ENCODE data around the gene GBX1. TPM values are rescaled to one million over a fixed set of nuclear protein-coding genes. Genes with fewer than 3 reads are reported as not detected.

GBX1 gene
- total and polyA plus RNA-seq, 2 of the 4 experiments (the other 2 are of a cell fraction) = not detected

GRCh38 chr7:151131592-151132293, 35.8 kb downstream of the GBX1 start:
- no peaks in the 10 kb centered on the region for H3K27me3 ChIP-seq (ENCODE audit: control insufficient read depth, insufficient read depth, low read length)
- no peak overlapping the region for H3K4me3 ChIP-seq (ENCODE audit: insufficient read depth, low read depth, low read length)
- no peaks in the 10 kb centered on the region; the same call in 1 of the 2 replicates for H3K9me1 ChIP-seq (ENCODE audit: insufficient read depth, low read length)
- no peak overlapping the region for H3K18ac ChIP-seq (ENCODE audit: low read depth, low read length)
- dilution Hi-C loops (cut with HindIII; ENCODE audit: low sequenced_read_pairs, unreplicated experiment) (no loop called here), in situ Hi-C loops (cut with MboI; ENCODE audit: low sequenced_read_pairs) (no loop called here), intact Hi-C loops (cut with micrococcal nuclease) (no loop called here)
- H2BK20ac ChIP-seq (ENCODE audit: low read depth, low read length) = no peak overlapping the region
- ChIA-PET POLR2A (ENCODE audit: unreplicated experiment) (no interaction called here), CTCF (no interaction called here)
- H2AFZ ChIP-seq (replicated peaks; ENCODE audit: low read length, poor library complexity) = no peak overlapping the region
- peaks cover 83% of the 10 kb centered on the region for H3K36me3 ChIP-seq (ENCODE audit: control insufficient read depth, insufficient read depth, low read length)
- H3K56ac ChIP-seq (ENCODE audit: extremely low read depth, insufficient read depth, low read length) = no peak overlapping the region
- TF ChIP-seq BHLHE40 (IDR thresholded peaks at IDR 0.05; ENCODE audit: low read depth, low read length) = no peak
- no peak for TF ChIP-seq MAFK (IDR thresholded peaks at IDR 0.05; ENCODE audit: low read depth, low read length)
- no peak for TF ChIP-seq CEBPB (IDR thresholded peaks at IDR 0.05; ENCODE audit: low read depth, low read length)
- TF ChIP-seq CTCF (conservative IDR thresholded peaks at IDR 0.05; ENCODE audit: low read depth, low read length) = no peak
- TF ChIP-seq, protein P1, sequence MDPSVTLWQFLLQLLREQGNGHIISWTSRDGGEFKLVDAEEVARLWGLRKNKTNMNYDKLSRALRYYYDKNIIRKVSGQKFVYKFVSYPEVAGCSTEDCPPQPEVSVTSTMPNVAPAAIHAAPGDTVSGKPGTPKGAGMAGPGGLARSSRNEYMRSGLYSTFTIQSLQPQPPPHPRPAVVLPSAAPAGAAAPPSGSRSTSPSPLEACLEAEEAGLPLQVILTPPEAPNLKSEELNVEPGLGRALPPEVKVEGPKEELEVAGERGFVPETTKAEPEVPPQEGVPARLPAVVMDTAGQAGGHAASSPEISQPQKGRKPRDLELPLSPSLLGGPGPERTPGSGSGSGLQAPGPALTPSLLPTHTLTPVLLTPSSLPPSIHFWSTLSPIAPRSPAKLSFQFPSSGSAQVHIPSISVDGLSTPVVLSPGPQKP (IDR thresholded peaks at IDR 0.05; ENCODE audit: borderline replicate concordance, low read depth, low read length) = no peak
- no peak for TF ChIP-seq RFX5 (IDR thresholded peaks at IDR 0.05; ENCODE audit: low read depth, low read length)
- no peak for TF ChIP-seq NFE2L2 (IDR thresholded peaks at IDR 0.05; ENCODE audit: low read depth, low read length)
- TF ChIP-seq RAD21 (IDR thresholded peaks at IDR 0.05; ENCODE audit: low read length) = no peak
- no peak for TF ChIP-seq POLR2A (IDR thresholded peaks at IDR 0.05; ENCODE audit: low read depth, low read length)
- no peak for TF ChIP-seq FOS (IDR thresholded peaks at IDR 0.05; ENCODE audit: low read depth, low read length)
- TF ChIP-seq MAZ (IDR thresholded peaks at IDR 0.05; ENCODE audit: borderline replicate concordance, low read depth, low read length) = no peak
- TF ChIP-seq RCOR1 (IDR thresholded peaks at IDR 0.05; ENCODE audit: insufficient replicate concordance, low read length) = no peak
- no peak for TF ChIP-seq CHD1 (IDR thresholded peaks at IDR 0.05; ENCODE audit: low read depth, low read length)
- no peak for TF ChIP-seq USF2 (IDR thresholded peaks at IDR 0.05; ENCODE audit: low read depth, low read length)
- no peak for TF ChIP-seq SMC3 (IDR thresholded peaks at IDR 0.05; ENCODE audit: low read depth, low read length)
- no peak for TF ChIP-seq MXI1 (IDR thresholded peaks at IDR 0.05; ENCODE audit: borderline replicate concordance, low read depth, low read length)
- ATAC-seq (ENCODE audit: low read depth) (no peak), DNase-seq (no peak)
- H3K14ac ChIP-seq (replicated peaks; ENCODE audit: low read depth, low read length) = no peak overlapping the region
- H2AK9ac ChIP-seq (replicated peaks; ENCODE audit: low read depth, low read length, poor library complexity) = no peak overlapping the region
- H4K5ac ChIP-seq (ENCODE audit: low read depth, low read length) = no peak overlapping the region
- H2BK120ac ChIP-seq (ENCODE audit: low read depth, low read length) = no peak overlapping the region
- no peak overlapping the region for H3K4ac ChIP-seq (ENCODE audit: low read depth, low read length)
- no peak overlapping the region for H4K91ac ChIP-seq (ENCODE audit: insufficient read depth, low read depth, low read length)
- no peaks in the 10 kb centered on the region for H3K4me1 ChIP-seq (ENCODE audit: control insufficient read depth, insufficient read depth, low read length)
- no peak overlapping the region for H2BK15ac ChIP-seq (ENCODE audit: low read depth, low read length)
- no peak overlapping the region for H3K9ac ChIP-seq (ENCODE audit: low read depth, low read length)
- H2AK5ac ChIP-seq (ENCODE audit: low read depth, low read length) = no peak overlapping the region
- H3K9me3 ChIP-seq (ENCODE audit: control insufficient read depth, insufficient read depth, low read length) = no peaks in the 10 kb centered on the region
- H4K20me1 ChIP-seq (ENCODE audit: insufficient read depth, low read length) = peaks cover 13% of the 10 kb centered on the region
- peaks cover 0 to 17% of the 10 kb centered on the region in 2 experiments; a peak in 2 of 4 replicates for H3K79me1 ChIP-seq (ENCODE audit: low read depth in 1 of 2, low read length in 2 of 2)
- no peak overlapping the region for H3K23ac ChIP-seq (ENCODE audit: low read depth, low read length)
- no peak overlapping the region for H4K8ac ChIP-seq (ENCODE audit: low read depth in 2 of 2, low read length in 2 of 2)
- 62% methylated on average over 7 of the region's 19 CpGs; no CpG with 5 or more reads in 1 of the 2 experiments for WGBS, 2 experiments (ENCODE audit: extremely low coverage in 2 of 2, insufficient read length in 1 of 2)
- BruUV-seq (replicated peaks) = no TSS peak
- H3K27ac ChIP-seq (ENCODE audit: insufficient read depth, low read length) = no peak overlapping the region
- no peak overlapping the region for H3K4me2 ChIP-seq (ENCODE audit: low read depth, low read length)
- H2BK5ac ChIP-seq (ENCODE audit: low read depth, low read length, poor library complexity, severe bottlenecking) = no peak overlapping the region
